ENCODE data around the gene STX5. TPM values are rescaled to one million over a fixed set of nuclear protein-coding genes. Genes with fewer than 3 reads are reported as not detected.
"Not testable (repeated sequence)": the region's sequence is repeated elsewhere in the genome, so short reads cannot be mapped to it uniquely, and the experiment has no call there.

STX5 gene
- total RNA-seq, 1 experiment from 2014 or later, result 38.3 TPM

DNA sequence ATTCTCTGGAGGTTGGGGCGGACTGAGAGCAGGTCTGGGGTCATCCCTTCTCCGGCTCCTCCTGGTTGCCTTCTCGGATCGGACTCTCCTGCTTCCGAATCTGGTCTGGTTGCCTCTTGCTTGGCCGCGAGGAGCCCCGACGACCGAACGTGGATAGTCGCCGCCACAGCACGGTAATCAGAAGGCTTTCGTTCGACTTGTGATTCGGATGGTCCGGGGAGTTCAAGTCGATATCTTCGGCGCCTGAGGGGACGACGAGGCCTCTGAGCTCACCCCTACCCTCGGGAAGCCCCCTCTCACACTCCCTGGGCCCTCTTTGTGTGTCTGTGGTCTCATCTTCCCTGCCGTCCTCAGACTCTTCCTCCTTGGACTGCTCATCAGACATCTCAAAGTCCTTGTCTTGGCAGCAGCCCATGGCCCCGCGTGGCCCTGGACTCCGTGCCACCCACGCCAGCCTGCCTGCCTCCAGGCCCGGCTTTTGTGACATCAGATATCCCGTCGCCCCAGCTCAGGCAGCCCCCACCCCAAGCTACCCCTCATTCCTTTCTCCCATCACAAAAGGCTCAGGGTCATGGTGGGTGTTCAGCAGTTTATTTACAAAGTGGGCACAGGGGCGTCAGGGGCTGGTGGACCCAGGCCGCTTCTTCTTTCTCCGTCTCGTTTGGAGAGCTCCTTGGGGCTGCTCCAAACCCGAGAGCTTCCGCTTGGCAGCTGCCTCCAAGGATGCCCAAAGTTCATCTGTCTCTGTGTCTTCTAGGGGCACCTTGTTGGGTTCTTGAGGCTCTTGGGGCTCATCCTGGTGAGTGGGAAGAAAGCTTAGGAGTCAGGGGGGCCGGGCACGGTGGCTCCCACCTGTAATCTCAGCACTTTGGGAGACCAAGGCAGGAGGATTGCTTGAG lies 734 bp upstream of the STX5 start, which contains the start of gene TEX54:
TEX54 (minus strand) TSS at position 506 of the 899 bp plus-strand sequence.
- CTCF ChIA-PET, result interaction anchor here (0.6 to 1.1 kb wide), 2 partner anchors 46 to 272 kb away, joined by 3 to 7 read pairs; no protein-coding TSS in a partner anchor
- TF ChIP-seq CTCF (IDR thresholded peaks at IDR 0.05; ENCODE audit: unreplicated experiment), result no peak

DNA sequence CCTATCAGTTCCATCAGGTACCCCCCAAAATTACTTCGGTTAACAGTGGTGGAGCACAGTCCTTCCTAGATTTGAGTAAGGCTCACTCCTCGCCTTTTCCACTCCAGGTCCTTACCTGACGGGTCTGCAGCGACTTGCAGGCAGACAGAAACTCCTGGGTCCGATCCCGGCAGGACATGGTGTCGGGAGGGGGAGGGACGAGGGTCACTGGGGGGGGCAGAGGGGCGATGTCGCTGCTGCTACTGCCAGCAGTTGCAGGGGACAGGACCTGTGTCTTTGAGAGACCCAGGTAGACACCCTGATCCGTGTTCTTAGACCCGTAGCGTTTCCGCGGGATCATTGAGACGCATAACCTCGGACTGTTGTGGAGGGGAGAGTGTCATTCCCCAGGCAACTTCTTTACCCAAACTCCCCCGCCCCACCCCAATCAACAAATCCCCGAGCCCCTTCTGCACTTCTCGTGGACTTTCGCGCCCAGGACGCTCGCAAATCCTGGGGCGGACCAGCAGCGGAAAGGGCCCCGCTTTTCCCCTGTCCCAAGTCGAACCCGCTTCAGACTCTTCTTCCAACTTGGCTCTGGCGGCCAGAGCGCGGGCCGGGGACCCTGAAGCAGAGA lies 839 bp downstream of the STX5 start:
- BruUV-seq (replicated peaks), result no TSS peak
- H3K9me3 Mint-ChIP-seq (ENCODE audit: low read depth, unreplicated experiment), result no peaks in the 10 kb centered on the region
- intact Hi-C loops (cut with micrococcal nuclease; ENCODE audit: unreplicated experiment), result no loop called here
- CTCF ChIA-PET, result no interaction called here
- no peak for TF ChIP-seq CTCF (IDR thresholded peaks at IDR 0.05; ENCODE audit: unreplicated experiment)
- H3K4me3 Mint-ChIP-seq (ENCODE audit: low read depth, unreplicated experiment), result peak overlapping the region; percentile 85
- peaks cover 10% of the 10 kb centered on the region for H3K4me1 Mint-ChIP-seq (ENCODE audit: low read depth, unreplicated experiment)
- no peaks in the 10 kb centered on the region for H3K27me3 Mint-ChIP-seq (ENCODE audit: unreplicated experiment)
- peak overlapping the region; percentile 92 for H3K27ac Mint-ChIP-seq (ENCODE audit: unreplicated experiment)
- no peak for DNase-seq
- H3K36me3 Mint-ChIP-seq (ENCODE audit: insufficient read depth, unreplicated experiment), result peaks cover 78% of the 10 kb centered on the region

More for the DNA sequence above, 734 bp upstream of the STX5 start, which contains the start of gene TEX54:
- intact Hi-C loops (cut with micrococcal nuclease; ENCODE audit: unreplicated experiment), result no loop called here
- peak within 1 kb of the TSS; percentile 92 for H3K27ac Mint-ChIP-seq (ENCODE audit: unreplicated experiment)
- TSS peak; percentile 87 for BruUV-seq (replicated peaks)
- H3K9me3 Mint-ChIP-seq (ENCODE audit: low read depth, unreplicated experiment), result no peaks in the 10 kb centered on the region
- H3K36me3 Mint-ChIP-seq (ENCODE audit: insufficient read depth, unreplicated experiment), result peaks cover 67% of the 10 kb centered on the region
- DNase-seq, result no peak
- H3K4me3 Mint-ChIP-seq (ENCODE audit: low read depth, unreplicated experiment), result peak within 1 kb of the TSS; percentile 85
- no peaks in the 10 kb centered on the region for H3K27me3 Mint-ChIP-seq (ENCODE audit: unreplicated experiment)
- peaks cover 14% of the 10 kb centered on the region for H3K4me1 Mint-ChIP-seq (ENCODE audit: low read depth, unreplicated experiment)

- H3K9me3 Mint-ChIP-seq (ENCODE audit: low read depth, unreplicated experiment); H3K27ac Mint-ChIP-seq (ENCODE audit: unreplicated experiment); H3K4me3 Mint-ChIP-seq (ENCODE audit: low read depth, unreplicated experiment); BruUV-seq (replicated peaks); intact Hi-C loops (cut with micrococcal nuclease; ENCODE audit: unreplicated experiment); H3K4me1 Mint-ChIP-seq (ENCODE audit: low read depth, unreplicated experiment); H3K27me3 Mint-ChIP-seq (ENCODE audit: unreplicated experiment); DNase-seq: not testable (repeated sequence)
- H3K36me3 Mint-ChIP-seq (ENCODE audit: insufficient read depth, unreplicated experiment), result peaks cover 81% of the 10 kb centered on the region
- CTCF ChIA-PET, result interaction anchor here (0.6 to 1.0 kb wide), 2 partner anchors 12 to 1203 kb away, joined by 3 to 6 read pairs; no protein-coding TSS in a partner anchor
Measured at GRCh38 chr11:62828130-62828529, 3.7 kb downstream of the STX5 start.

- intact Hi-C loops (cut with micrococcal nuclease; ENCODE audit: unreplicated experiment), result no loop called here
- no peak overlapping the region for H3K4me3 Mint-ChIP-seq (ENCODE audit: low read depth, unreplicated experiment)
- no peak for TF ChIP-seq CTCF (IDR thresholded peaks at IDR 0.05; ENCODE audit: unreplicated experiment)
Measured at GRCh38 chr11:62823677-62824076, 8.2 kb downstream of the STX5 start.

More at GRCh38 chr11:62823677-62824076, 8.2 kb downstream of the STX5 start:
- H3K36me3 Mint-ChIP-seq (ENCODE audit: insufficient read depth, unreplicated experiment), result peaks cover 69% of the 10 kb centered on the region
- no peaks in the 10 kb centered on the region for H3K4me1 Mint-ChIP-seq (ENCODE audit: low read depth, unreplicated experiment)
- no peak overlapping the region for H3K27ac Mint-ChIP-seq (ENCODE audit: unreplicated experiment)
- H3K9me3 Mint-ChIP-seq (ENCODE audit: low read depth, unreplicated experiment), result no peaks in the 10 kb centered on the region
- H3K27me3 Mint-ChIP-seq (ENCODE audit: unreplicated experiment), result no peaks in the 10 kb centered on the region
- CTCF ChIA-PET, result no interaction called here
- DNase-seq, result no peak
- no TSS peak for BruUV-seq (replicated peaks)
